Body of pancreas (tissue), 4 donors: ENCODE data around the gene CRELD2. TPM values are rescaled to one million over a fixed set of nuclear protein-coding genes. Genes with fewer than 3 reads are reported as not detected.
A peak's percentile ranks its signal among the peaks of the same experiment; 100 is the strongest.

Experiments used
- ATAC-seq: fragments of 150-250 bp; one replicate; pipeline ENCODE4 v1.9.1; 2016
- DNase-seq, 4 donors: peaks; one replicate each; pipeline ENCODE4 v3.0.0-alpha.2; 2019
- H3K27ac ChIP-seq, 4 donors: fragments of 200-600 bp; sonication (generic); 1 replicate in 3 of 4; 2 replicates in 1 of 4; pipeline versions ENCODE4 v1.5.1 to v1.6.1; 2016 to 2019; ENCODE audit warnings: mild to moderate bottlenecking in 1 of 4, mixed read lengths in 1 of 4, moderate library complexity in 1 of 4
- H3K27me3 ChIP-seq, 2 donors: fragments of 200-600 bp; sonication (generic); one replicate each; pipeline ENCODE4 v1.6.0; 2016; ENCODE audit warnings: mild to moderate bottlenecking in 1 of 2
- H3K36me3 ChIP-seq, 2 donors: fragments of 200-600 bp; sonication (generic); replicated peaks in 1 of 2; 2 replicates each; pipeline ENCODE4 v1.5.1; 2016; ENCODE audit warnings: low read depth in 2 of 2; ENCODE audit not compliant: insufficient read depth in 1 of 2
- H3K4me1 ChIP-seq: fragments of 200-600 bp; sonication (generic); one replicate; pipeline ENCODE4 v1.6.0; 2016
- H3K4me3 ChIP-seq, 2 donors: fragments of 200-600 bp; sonication (generic); 1 replicate in 1 of 2; 2 replicates in 1 of 2; pipeline ENCODE4 v1.5.1; 2016 to 2019
- H3K9me3 ChIP-seq, 3 donors: fragments of 200-600 bp; sonication (generic); 1 replicate in 2 of 3; 2 replicates in 1 of 3; pipeline ENCODE4 v1.5.1; 2016
- CTCF ChIP-seq, 7 experiments: fragments of 450-650 bp in 4 of 7; fragments of 200-600 bp in 3 of 7; sonication (generic) in 3 of 7; IDR thresholded peaks; one replicate each; pipeline ENCODE4 v1.5.1; 2016 to 2019; ENCODE audit warnings: antibody characterized with exemption in 7 of 7
- POLR2A ChIP-seq, 3 donors: fragments of 450-650 bp; IDR thresholded peaks; one replicate each; pipeline ENCODE4 v1.6.1; 2016; ENCODE audit warnings: antibody characterized with exemption in 3 of 3, mild to moderate bottlenecking in 2 of 3
- WGBS, 2 donors: methylation state at CpG; one replicate each; pipeline ENCODE4 v1.1.5; 2017; 5-methylcytosine and 5-hydroxymethylcytosine counted together
- intact Hi-C: fragments of 100-400 bp; cut with DNase I; formaldehyde crosslinking; loops from one replicate; pipeline ENCODE4 v1.15.1; 2023
- total RNA-seq, 2 donors: library from RNA; depleted of rRNA; stranded (reverse); fragments of >200 nt; gene quantifications; one replicate each; pipeline ENCODE4 v1.1.0, GENCODE V29; 2016

Gene CRELD2
- total RNA-seq, 2 donors from 2014 or later = 73.9 to 201 TPM

GRCh38 chr22:49957826-49958365 lies 39.5 kb downstream of the CRELD2 start:
- no peak overlapping the region for H3K4me3 ChIP-seq
- TF ChIP-seq POLR2A (IDR thresholded peaks at IDR 0.05) = no peak
- no peak for TF ChIP-seq CTCF (IDR thresholded peaks at IDR 0.05)
- intact Hi-C loops = no loop called here
- 83 to 100% methylated on average over 5 to 12 of the region's 12 CpGs for WGBS, 2 donors
- ATAC-seq = no peak
- H3K36me3 ChIP-seq = peaks cover 2 to 3% of the 10 kb centered on the region in 2 donors
- H3K27me3 ChIP-seq = no peaks in the 10 kb centered on the region
- DNase-seq = peak in 2 of 4 donors; percentile 16 to 17
- peaks cover 57% of the 10 kb centered on the region for H3K4me1 ChIP-seq
- H3K9me3 ChIP-seq = no peaks in the 10 kb centered on the region
- no peak overlapping the region for H3K27ac ChIP-seq

- H3K4me1 ChIP-seq = peaks cover 57% of the 10 kb centered on the region
- H3K27me3 ChIP-seq = no peaks in the 10 kb centered on the region
- DNase-seq = peak in 1 of 4 donors; percentile 19
- 81 to 87% methylated on average over 5 to 16 of the region's 16 CpGs for WGBS, 2 donors
- TF ChIP-seq CTCF (IDR thresholded peaks at IDR 0.05) (no peak), POLR2A (IDR thresholded peaks at IDR 0.05) (no peak)
- no peaks in the 10 kb centered on the region for H3K9me3 ChIP-seq
- ATAC-seq = no peak
- intact Hi-C loops = no loop called here
- peaks cover 5 to 8% of the 10 kb centered on the region in 2 donors for H3K36me3 ChIP-seq
- H3K27ac ChIP-seq = peak overlapping the region in 2 of 4 donors; percentile 96
- no peak overlapping the region for H3K4me3 ChIP-seq
These were observed 40.0 kb downstream of the CRELD2 start for GRCh38 chr22:49958366-49958921.

GRCh38 chr22:49958931-49959781 lies 40.7 kb downstream of the CRELD2 start:
- TF ChIP-seq CTCF (IDR thresholded peaks at IDR 0.05) = no peak
- TF ChIP-seq POLR2A (IDR thresholded peaks at IDR 0.05) = no peak
- ATAC-seq (no peak), DNase-seq (peak; percentile 28 to 42 (median 38))
- H3K4me1 ChIP-seq = peaks cover 57% of the 10 kb centered on the region
- H3K4me3 ChIP-seq = peak overlapping the region; percentile 7 to 30
- intact Hi-C loops = no loop called here
- peaks cover 8% of the 10 kb centered on the region in 2 donors for H3K36me3 ChIP-seq
- WGBS, 2 donors = 64 to 81% methylated on average over 23 to 27 of the region's 29 CpGs
- H3K27ac ChIP-seq = peak overlapping the region; percentile 94 to 98 (median 96)
- no peaks in the 10 kb centered on the region for H3K27me3 ChIP-seq
- no peaks in the 10 kb centered on the region for H3K9me3 ChIP-seq

- 3% methylated on average over 21 of the region's 21 CpGs; no CpG with 5 or more reads in 1 of the 2 donors for WGBS, 2 donors
- H3K4me3 ChIP-seq = peak overlapping the region; percentile 7 to 30
- peak overlapping the region; percentile 94 to 98 (median 96) for H3K27ac ChIP-seq
- intact Hi-C loops = no loop called here
- no peaks in the 10 kb centered on the region for H3K9me3 ChIP-seq
- peak; percentile 69 to 77 (median 71) for DNase-seq
- H3K36me3 ChIP-seq = peaks cover 8 to 10% of the 10 kb centered on the region in 2 donors
- ATAC-seq = peak; percentile 28
- TF ChIP-seq POLR2A (IDR thresholded peaks at IDR 0.05) (no peak), CTCF (IDR thresholded peaks at IDR 0.05) (peak in 2 of 7 experiments; percentile 7 to 13)
- H3K27me3 ChIP-seq = no peaks in the 10 kb centered on the region
- peaks cover 57% of the 10 kb centered on the region for H3K4me1 ChIP-seq
These were observed 41.3 kb downstream of the CRELD2 start for GRCh38 chr22:49959782-49960158.
